ENCODE data around the gene HBA2. TPM values are rescaled to one million over a fixed set of nuclear protein-coding genes. Genes with fewer than 3 reads are reported as not detected.

The HBA2 gene
- total RNA-seq, 1 donor from 2014 or later, result not detected

GRCh38 chr16:220021-220420, 47.3 kb downstream of the HBA2 start:
- H3K27me3 Mint-ChIP-seq, result no peaks in the 10 kb centered on the region
- no peak for DNase-seq
- H3K27ac Mint-ChIP-seq, result no peak overlapping the region
- intact Hi-C loops (cut with micrococcal nuclease), result no loop called here
- H3K4me1 Mint-ChIP-seq, result peaks cover 6% of the 10 kb centered on the region
- no peak overlapping the region for H3K4me3 Mint-ChIP-seq
- H3K36me3 Mint-ChIP-seq (ENCODE audit: low read depth), result peaks cover 44% of the 10 kb centered on the region
- no peaks in the 10 kb centered on the region for H3K9me3 Mint-ChIP-seq

Other genes starting within 250 kb of the HBA2 start
- gene POLR3K, start 119.3 kb upstream of the HBA2 start, total RNA-seq, result 88.9 and 89.8 TPM in 2 replicates
- 97.7 and 99.9 TPM in 2 replicates for gene SNRNP25, start 119.0 kb upstream of the HBA2 start, total RNA-seq
- gene RHBDF1, start 100.2 kb upstream of the HBA2 start, total RNA-seq, result 0.26 and 0.76 TPM in 2 replicates
- gene MPG, start 94.7 kb upstream of the HBA2 start, total RNA-seq, result 68.4 and 72.6 TPM in 2 replicates
- 52.9 and 53.8 TPM in 2 replicates for gene NPRL3, start 34.2 kb upstream of the HBA2 start, total RNA-seq
- gene HBZ, start 20.2 kb upstream of the HBA2 start, total RNA-seq, result not detected in 2 replicates
- gene HBM, start 6.9 kb upstream of the HBA2 start, total RNA-seq, result not detected in 2 replicates
- not detected in 2 replicates for gene HBA1, start 3.8 kb downstream of the HBA2 start, total RNA-seq
- 0.69 and 1.6 TPM in 2 replicates for gene HBQ1, start 7.6 kb downstream of the HBA2 start, total RNA-seq
- gene LUC7L, start 56.6 kb downstream of the HBA2 start, total RNA-seq, result 82.3 and 87.9 TPM in 2 replicates
- 17.3 and 18.6 TPM in 2 replicates for gene FAM234A, start 61.9 kb downstream of the HBA2 start, total RNA-seq
- 0.14 TPM in 1 of 2 replicates, not detected in the other for gene RGS11, start 103.1 kb downstream of the HBA2 start, total RNA-seq
- gene ARHGDIG, start 107.7 kb downstream of the HBA2 start, total RNA-seq, result not detected in 2 replicates
- gene PDIA2, start 110.3 kb downstream of the HBA2 start, total RNA-seq, result not detected in 2 replicates
- gene AXIN1, start 179.8 kb downstream of the HBA2 start, total RNA-seq, result 26.7 and 27.9 TPM in 2 replicates
- 106 and 109 TPM in 2 replicates for gene MRPL28, start 197.7 kb downstream of the HBA2 start, total RNA-seq
- gene PGAP6, start 209.1 kb downstream of the HBA2 start, total RNA-seq, result 34.1 and 37.8 TPM in 2 replicates
- gene NME4, start 224.3 kb downstream of the HBA2 start, total RNA-seq, result 64.3 and 64.8 TPM in 2 replicates
- gene DECR2, start 229.0 kb downstream of the HBA2 start, total RNA-seq, result 17.6 and 18.5 TPM in 2 replicates